Measurements from ENCODE around the gene GRIP1. TPM values are rescaled to one million over a fixed set of nuclear protein-coding genes. Genes with fewer than 3 reads are reported as not detected.

Gene GRIP1
- total RNA-seq, 1 donor from 2014 or later = 4.2 TPM

DNA sequence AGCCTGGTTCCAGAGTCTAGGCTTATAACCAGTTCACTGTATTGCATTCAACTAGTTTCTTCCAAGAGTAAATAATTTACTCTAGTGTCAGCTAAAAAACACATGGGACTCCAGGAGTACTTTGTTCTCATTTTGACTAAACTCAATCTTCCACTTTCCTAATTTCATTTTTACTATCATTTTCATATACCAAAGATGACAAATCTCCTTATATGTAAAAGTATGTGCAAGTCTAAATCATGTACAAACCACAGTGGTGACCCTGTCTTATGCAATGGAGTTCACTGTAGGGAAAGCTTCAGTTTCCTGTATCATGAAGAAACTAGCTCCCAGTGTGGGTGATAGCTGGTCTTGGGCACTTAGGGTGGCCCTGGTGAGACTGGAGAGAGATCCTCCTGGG, 225.0 kb downstream of the GRIP1 start:
- Histone ChIP-seq H3K36me3 (no peaks in the 10 kb centered on the region), H3K27me3 (no peaks in the 10 kb centered on the region), H3K4me3 (no peak overlapping the region), H3K4me1 (no peaks in the 10 kb centered on the region), H3K9me3 (no peaks in the 10 kb centered on the region), H3K27ac (no peak overlapping the region)
- intact Hi-C loops (cut with DNase I) = no loop called here
- no peak for DNase-seq (ENCODE audit: extremely low spot score in 2 of 2)
- TF ChIP-seq POLR2AphosphoS5 (IDR thresholded peaks at IDR 0.05; ENCODE audit: insufficient read depth in 1 of 2, low read depth in 1 of 2) = no peak
- no peak for TF ChIP-seq POLR2A (IDR thresholded peaks at IDR 0.05)
- TF ChIP-seq, protein P1, sequence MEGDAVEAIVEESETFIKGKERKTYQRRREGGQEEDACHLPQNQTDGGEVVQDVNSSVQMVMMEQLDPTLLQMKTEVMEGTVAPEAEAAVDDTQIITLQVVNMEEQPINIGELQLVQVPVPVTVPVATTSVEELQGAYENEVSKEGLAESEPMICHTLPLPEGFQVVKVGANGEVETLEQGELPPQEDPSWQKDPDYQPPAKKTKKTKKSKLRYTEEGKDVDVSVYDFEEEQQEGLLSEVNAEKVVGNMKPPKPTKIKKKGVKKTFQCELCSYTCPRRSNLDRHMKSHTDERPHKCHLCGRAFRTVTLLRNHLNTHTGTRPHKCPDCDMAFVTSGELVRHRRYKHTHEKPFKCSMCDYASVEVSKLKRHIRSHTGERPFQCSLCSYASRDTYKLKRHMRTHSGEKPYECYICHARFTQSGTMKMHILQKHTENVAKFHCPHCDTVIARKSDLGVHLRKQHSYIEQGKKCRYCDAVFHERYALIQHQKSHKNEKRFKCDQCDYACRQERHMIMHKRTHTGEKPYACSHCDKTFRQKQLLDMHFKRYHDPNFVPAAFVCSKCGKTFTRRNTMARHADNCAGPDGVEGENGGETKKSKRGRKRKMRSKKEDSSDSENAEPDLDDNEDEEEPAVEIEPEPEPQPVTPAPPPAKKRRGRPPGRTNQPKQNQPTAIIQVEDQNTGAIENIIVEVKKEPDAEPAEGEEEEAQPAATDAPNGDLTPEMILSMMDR (IDR thresholded peaks at IDR 0.05) = no peak

DNA sequence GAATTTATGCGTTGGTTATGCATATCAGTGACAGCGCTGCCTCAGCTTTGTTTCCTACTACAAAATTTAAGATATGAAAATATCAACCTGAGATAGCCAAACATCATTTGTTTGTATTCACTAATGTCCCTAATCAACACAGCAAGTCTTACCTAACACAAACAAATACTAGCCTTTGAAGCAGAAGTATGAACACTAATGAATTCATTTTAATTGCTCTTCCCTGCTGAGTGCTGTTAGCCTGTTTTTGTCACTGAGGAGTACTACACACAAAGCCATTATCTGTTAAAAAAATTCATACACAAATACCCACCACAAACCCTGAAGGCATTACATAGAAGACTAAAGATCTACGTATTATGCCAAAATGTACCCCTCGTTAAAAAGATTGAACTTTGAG, 225.8 kb downstream of the GRIP1 start:
- TF ChIP-seq POLR2A (IDR thresholded peaks at IDR 0.05) (no peak), POLR2AphosphoS5 (IDR thresholded peaks at IDR 0.05; ENCODE audit: insufficient read depth in 1 of 2, low read depth in 1 of 2) (no peak)
- TF ChIP-seq, protein P1 (IDR thresholded peaks at IDR 0.05) = no peak
- H3K36me3 ChIP-seq = no peaks in the 10 kb centered on the region
- no peak overlapping the region for H3K27ac ChIP-seq
- intact Hi-C loops (cut with DNase I) = no loop called here
- H3K9me3 ChIP-seq = no peaks in the 10 kb centered on the region
- H3K4me1 ChIP-seq = no peaks in the 10 kb centered on the region
- no peaks in the 10 kb centered on the region for H3K27me3 ChIP-seq
- DNase-seq (ENCODE audit: extremely low spot score in 2 of 2) = no peak
- no peak overlapping the region for H3K4me3 ChIP-seq

DNA sequence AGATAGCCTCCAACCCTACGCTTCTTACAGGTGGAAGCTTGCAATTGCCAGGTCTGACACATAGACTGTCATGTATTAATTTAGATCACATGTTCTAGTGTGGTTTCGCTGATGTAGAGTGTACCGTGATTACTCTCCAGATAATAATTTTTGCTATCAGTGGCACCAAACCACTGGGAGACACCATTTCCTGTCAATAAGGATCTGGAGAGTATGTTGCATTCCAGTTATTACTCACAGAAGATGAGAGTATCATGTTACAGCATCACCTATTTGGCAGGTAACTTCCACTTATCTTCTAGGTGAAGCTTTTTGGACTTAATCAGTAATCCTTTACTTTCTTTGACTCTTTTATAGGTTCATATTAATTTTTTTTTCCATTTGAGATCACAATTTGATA, 229.3 kb downstream of the GRIP1 start:
- Histone ChIP-seq H3K4me3 (no peak overlapping the region), H3K9me3 (no peaks in the 10 kb centered on the region), H3K36me3 (no peaks in the 10 kb centered on the region), H3K4me1 (no peaks in the 10 kb centered on the region), H3K27ac (no peak overlapping the region), H3K27me3 (no peaks in the 10 kb centered on the region)
- intact Hi-C loops (cut with DNase I) = no loop called here
- no peak for DNase-seq (ENCODE audit: extremely low spot score in 2 of 2)
- TF ChIP-seq, protein P1 (IDR thresholded peaks at IDR 0.05) = no peak
- TF ChIP-seq POLR2AphosphoS5 (IDR thresholded peaks at IDR 0.05; ENCODE audit: insufficient read depth in 1 of 2, low read depth in 1 of 2) (no peak), POLR2A (IDR thresholded peaks at IDR 0.05) (no peak)

DNA sequence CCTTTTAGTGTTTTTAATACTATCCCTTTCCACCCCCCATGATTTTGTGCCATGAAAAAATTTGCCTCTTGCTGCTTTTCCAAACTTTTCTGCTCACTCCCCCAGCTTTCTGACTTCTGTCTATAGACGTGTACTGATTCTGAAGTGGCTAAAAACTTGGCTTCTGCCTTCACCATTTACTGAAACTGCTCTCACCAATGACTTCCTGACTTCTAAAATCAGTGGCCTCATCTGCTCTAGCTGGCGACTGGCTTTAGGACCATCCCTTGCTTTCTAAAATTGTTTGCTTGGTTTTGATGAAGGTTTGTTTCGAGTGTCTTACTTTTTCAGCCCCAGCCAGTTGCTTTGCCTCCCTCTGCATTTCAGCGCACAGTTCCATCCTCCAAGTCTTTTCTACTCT, 231.2 kb downstream of the GRIP1 start:
- intact Hi-C loops (cut with DNase I) = no loop called here
- Histone ChIP-seq H3K36me3 (no peaks in the 10 kb centered on the region), H3K9me3 (no peaks in the 10 kb centered on the region), H3K4me3 (no peak overlapping the region), H3K27me3 (no peaks in the 10 kb centered on the region), H3K27ac (no peak overlapping the region), H3K4me1 (no peaks in the 10 kb centered on the region)
- TF ChIP-seq, protein P1 (IDR thresholded peaks at IDR 0.05) = no peak
- TF ChIP-seq POLR2A (IDR thresholded peaks at IDR 0.05) = no peak
- no peak for TF ChIP-seq POLR2AphosphoS5 (IDR thresholded peaks at IDR 0.05; ENCODE audit: insufficient read depth in 1 of 2, low read depth in 1 of 2)
- DNase-seq (ENCODE audit: extremely low spot score in 2 of 2) = no peak

DNA sequence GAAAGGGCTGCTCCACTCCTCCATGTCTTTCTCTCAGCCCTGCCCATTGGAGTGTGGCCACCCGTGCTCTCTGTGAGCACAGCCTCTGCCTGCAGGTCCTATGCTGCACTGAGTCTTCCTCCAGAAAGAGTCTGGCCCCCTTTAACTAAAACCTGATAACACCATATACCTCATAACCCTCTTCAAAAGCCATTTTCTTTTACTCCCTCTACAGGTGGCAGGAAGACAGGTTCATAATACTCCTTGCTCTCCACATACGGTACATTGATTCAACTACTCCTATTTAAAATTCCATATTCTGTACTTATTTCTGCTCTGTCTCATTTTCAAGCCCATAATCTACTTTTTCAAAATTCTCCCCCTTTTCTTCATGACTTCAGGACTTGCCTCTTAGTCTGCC, 232.6 kb downstream of the GRIP1 start:
- H3K27ac ChIP-seq = no peak overlapping the region
- H3K36me3 ChIP-seq = no peaks in the 10 kb centered on the region
- no peaks in the 10 kb centered on the region for H3K9me3 ChIP-seq
- intact Hi-C loops (cut with DNase I) = no loop called here
- H3K4me3 ChIP-seq = no peak overlapping the region
- TF ChIP-seq POLR2A (IDR thresholded peaks at IDR 0.05) (no peak), POLR2AphosphoS5 (IDR thresholded peaks at IDR 0.05; ENCODE audit: insufficient read depth in 1 of 2, low read depth in 1 of 2) (no peak)
- TF ChIP-seq, protein P1 (IDR thresholded peaks at IDR 0.05) = no peak
- H3K27me3 ChIP-seq = no peaks in the 10 kb centered on the region
- H3K4me1 ChIP-seq = no peaks in the 10 kb centered on the region
- DNase-seq (ENCODE audit: extremely low spot score in 2 of 2) = no peak

Measured in vagina (tissue), 2 donors.